NCI-H345 treated with DMSO at 0.1 percent for 48 hours (cell line): ENCODE measurements around the gene SAG.

ENCODE experiments used
- DNase-seq: peaks from one replicate; lab custom pipeline; 2025; ENCODE audit not compliant: unreplicated experiment; lab: John Stamatoyannopoulos, UW

Gene SAG

DNA sequence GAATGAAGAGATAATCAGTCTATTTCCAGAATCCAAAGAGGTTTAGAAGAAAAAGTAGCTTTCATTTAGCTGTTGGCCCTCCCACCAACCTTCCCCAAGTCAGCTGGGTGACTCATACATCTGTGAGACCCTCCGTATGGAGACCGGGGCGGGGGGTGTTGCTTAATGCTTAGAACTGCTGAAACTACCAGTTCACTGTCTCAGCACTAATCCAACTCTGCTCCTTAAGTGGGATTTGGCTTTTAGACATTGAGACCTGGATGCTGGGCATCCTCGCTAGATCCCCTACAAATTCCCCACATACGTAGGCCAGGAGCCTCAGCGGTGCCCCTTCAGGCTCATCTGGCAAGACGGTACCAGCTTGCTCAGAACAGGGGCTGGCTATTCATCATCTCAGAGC lies at the start of gene SAG:
Gene SAG, plus strand, starts transcription at position 252 of the 400 bp plus-strand sequence. CDS start 1,374 bp downstream, outside the sequence.
- no peak for DNase-seq

DNA sequence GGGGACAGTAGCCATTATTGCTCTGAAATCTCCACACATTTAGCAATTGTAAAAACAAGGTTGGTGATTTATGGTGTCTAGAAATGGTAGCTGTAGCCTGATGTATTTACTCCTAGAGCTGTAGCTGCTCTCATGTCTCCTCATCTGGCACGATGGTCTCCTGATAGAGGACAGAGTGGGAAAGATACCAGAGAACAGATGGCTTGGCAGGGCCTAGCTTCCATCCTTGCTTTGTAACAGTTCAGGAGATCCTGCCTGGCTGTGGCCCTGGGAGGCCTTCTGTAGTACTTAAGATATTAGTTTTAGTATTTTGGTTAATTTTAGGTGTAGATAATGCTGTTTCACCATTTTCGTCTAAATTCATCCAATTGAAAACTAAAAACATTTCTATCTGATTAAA lies 49.4 kb upstream of the SAG start:
- no peak for DNase-seq

DNA sequence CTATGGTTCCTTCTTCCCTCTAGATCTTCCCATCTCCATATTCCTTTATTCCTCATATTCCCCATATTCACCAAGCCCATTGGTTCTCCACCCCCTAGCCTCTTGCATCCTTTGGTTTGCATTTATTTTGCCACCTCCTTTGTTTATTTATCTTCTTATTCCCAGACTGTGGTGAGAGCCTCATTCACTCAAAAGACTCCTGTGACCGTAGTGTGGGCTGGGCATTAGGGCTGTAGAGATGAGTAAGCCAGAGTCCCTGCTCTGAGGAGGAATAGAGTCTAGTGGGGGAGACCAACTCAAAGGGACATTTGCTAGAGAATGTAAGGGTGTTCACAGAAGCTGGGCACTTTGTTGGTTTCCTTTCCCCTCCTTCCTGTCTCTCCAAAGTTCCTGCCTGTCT lies 47.9 kb upstream of the SAG start:
- DNase-seq: no peak

DNA sequence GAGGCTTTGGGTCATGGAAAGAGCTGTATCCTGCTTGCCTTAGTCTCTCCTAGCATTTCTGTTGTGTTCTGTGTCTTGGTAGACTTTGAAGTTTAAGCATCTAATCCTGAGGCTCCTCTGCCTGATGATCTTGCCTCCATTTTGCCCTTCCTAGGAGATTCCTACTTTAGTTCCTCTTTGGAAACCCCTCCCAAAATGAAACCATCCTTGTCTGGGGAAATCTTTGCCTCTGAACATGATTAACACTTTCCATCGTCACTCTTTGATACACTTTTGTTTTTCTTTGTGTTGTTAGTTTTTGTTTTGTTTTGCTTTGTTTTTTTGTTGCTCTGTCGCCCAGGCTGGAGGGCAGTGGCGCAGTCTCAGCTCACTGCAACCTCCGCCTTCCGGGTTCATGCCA lies 47.0 kb upstream of the SAG start:
- no peak for DNase-seq

DNA sequence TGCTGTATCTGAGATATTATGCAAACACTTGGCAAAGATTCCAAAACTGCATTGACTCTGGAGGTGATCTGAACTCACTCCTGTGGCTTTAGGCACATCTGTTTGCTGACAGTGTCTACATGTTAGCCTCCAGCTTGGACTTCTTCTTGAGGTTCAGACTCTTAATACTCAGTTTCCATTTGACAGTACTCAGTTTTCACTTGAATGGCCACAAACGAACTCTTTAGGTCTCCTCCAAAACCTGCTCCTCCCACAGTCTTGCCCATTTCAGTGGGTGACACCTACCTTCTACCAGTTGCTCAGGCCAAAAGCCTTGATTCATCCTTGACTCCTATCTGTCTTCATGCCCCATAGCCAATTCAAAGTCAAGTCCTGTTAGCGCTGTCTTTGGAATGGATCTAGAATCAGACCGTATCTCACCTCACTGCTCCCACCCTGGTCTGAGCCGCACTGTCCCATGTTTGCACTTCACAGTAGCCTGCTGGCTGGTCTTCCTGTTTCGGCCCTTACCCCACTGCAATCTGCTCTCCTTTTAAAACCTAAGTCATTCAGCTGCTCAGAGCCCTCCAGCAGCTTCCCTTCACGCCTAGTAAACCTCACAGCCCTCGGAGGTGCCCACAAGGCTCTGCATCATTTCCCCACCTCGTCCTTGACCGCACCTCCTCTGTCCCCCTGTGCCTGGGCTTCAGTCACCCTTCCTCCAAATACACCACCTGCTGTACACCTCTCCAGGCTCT lies 45.6 kb upstream of the SAG start:
- no peak for DNase-seq

DNA sequence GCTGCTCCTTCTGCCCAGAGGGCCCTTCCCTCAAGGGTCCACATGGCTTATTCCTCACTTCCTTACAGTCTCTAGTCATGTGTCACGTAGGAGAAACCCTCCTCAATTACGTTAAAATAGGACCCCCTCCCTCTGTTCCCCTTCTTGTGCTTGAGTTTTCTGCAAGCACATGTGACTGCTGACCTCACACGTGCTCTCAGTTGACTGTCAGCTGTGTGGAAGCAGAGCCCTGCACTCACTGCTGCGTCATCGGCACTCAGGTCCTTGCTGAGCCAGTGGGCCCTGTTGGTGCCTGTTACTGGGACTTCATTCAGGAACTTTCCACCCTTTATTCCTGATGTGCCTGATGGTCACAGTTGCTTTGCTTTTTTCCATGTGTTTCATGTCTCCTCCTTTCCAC lies 45.1 kb upstream of the SAG start:
- no peak for DNase-seq

DNA sequence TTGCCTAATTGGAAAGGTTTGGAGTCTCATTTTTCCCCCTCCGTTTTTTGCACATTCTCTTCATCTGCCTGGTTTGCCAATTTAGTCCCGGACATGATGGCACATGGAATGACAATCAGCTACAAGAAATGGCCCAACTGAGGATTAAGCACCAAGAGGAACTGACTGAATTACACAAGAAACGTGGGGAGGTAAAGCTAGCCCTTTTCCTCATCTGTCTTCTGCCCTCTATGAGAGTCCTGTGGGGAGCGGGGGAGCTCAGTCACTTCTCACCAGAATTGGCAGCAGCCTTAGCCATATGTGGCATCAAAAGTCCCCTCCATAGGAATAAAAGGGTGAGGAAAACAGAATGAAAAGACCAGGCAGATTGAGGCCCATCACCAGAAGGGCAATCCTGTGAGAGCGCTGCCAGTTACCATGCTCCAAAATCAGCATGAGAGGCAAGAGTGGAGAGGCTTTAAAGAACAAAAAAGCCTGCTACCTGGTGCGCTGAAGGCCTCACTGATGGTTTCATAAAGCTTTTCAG lies 44.5 kb upstream of the SAG start:
- no peak for DNase-seq

DNA sequence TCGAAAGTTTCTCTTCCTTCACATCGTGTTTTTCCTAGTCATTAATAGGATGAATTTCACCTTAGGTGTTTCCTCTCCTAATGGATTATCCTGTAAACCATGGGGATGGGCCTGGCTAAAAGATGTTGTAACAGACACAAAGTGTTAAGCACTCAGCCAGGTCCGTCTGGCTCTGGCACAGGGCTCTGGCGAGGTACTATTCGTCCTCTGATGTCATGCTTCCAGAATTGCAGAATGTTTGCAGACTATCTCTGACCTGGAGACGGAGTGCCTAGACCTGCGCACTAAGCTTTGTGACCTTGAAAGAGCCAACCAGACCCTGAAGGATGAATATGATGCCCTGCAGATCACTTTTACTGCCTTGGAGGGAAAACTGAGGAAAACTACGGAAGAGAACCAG lies 42.9 kb upstream of the SAG start:
- DNase-seq: no peak

DNA sequence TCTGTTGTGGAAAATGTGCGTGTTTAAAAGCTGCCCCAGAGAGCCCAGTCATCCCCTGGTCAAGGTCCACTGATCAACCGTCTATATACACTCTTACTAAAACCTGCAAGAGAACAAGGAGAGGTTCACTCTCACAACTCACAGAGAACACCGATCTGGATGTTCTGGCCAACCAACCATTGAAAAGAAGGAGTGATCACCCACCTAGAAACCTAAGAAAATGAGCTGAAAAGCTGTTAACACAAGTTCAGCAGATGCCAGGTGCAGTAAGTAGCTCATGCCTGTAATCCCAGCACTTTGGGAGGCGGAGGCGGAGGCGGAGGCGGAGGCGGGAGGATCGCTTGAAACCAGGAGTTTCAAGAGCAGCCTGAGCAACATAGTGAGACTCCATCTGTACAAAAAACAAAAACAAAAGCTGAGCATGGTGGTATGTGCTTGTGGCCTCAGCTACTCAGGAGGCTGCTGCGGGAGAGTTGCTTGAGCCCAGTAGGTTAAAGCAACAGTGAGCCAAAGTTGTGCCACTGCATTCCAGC lies 41.7 kb upstream of the SAG start:
- DNase-seq: no peak

DNA sequence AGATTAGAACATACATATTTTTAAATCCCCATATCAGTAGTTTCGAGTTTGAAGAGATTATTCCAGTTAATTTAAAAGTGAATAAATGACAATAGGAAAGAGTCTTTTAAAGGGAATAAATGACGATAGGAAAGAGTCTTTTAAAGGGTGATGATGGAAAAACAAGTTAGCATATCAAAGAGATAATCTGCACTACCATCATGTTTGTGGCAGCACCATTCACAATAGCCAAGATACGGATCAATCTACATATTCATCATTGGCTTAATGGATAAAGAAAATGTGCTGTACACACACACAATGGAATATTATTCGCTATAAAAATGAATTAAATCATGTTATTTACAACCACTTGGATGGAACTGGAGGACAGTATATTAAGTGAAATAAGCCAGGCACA lies 41.1 kb upstream of the SAG start:
- DNase-seq: no peak

DNA sequence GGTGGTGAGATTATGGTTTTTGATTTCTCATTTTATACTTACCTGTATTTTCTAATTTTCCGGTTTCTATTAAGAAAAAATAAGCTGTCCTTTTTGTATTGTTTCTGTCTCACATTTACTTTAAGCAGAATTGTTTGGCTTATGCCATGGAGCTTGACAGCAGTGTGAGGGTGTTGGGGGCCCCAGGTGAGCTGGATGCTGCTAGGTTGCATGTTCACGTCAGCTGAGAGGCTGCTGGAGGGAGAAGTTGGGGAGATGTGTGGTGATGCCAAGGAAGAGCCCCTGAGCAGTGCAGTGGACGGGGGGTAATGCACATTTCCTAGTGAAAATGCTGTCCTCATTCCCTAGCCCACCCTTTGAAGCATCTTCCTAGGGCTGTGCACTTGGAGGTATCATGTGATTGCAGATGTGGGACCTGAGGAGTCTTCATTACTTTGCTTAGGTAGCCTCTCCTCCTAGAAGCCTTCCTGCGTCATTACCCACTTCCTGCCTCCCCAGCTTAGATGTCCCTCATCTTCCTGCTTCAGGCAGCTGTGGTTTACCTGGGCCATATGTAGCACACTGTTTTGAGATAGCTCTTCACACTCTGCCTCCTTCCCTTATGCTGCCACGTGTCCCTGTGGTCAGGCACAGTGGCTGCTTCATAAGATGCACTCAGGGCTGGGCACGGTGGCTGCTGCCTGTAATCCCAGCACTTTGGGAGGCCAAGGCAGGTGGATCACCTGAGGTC lies 39.9 kb upstream of the SAG start:
- DNase-seq: no peak

DNA sequence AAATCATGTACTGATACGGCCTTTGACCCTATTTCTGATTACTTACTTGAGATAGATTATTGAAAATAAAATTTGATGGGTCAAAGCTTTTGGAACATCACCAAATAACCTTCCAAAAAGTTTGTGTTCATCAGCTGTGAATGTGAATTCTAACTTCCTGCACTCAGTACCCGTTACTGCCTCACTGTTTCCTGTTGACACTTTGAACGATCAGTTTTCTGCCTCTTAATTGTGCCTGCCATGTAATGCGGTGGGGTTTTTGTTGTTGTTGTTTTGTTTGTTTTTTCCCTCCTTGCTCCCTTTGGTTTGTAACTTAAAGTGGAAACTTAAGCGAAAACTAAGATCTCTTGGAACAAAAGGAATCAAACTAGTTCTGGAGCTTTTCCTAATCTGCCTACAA lies 37.2 kb upstream of the SAG start:
- no peak for DNase-seq

DNA sequence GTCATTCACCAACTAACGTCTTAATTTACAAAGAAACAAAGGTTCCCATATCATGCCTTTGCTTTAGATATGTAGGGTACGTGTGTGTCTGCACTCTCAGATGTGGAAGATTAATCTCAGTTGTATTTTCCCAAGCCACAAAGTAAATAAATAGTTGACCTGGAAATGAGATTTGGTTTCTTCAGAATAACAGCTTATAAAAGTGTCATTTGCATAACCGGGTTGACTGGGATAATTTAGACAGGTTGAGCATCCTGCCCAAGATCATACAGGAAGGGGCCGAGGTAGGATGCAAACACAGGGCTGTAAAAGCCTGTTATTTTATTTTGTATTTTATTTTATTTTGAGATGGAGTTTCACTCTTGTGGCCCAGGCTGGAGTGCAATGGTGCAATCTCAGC lies 36.7 kb upstream of the SAG start:
- no peak for DNase-seq

DNA sequence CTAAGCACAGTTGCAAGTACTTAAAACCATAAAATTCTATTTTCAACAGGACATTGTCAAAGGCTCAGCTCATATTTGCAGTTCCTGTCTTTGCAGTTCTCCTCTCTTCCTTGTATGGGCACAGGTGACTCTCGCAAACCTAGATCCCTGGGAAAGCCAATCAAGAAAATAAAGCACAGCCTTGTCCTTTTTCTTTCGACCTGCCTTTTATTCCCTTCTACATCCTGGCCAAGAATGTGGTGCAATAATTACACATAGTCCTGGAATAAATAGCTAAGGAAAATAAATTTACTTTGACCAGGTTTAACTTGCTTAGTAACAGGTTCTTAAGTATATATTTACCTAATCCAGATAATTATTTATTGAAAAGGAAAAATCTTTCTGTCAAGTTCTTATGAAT lies 35.9 kb upstream of the SAG start:
- no peak for DNase-seq

DNA sequence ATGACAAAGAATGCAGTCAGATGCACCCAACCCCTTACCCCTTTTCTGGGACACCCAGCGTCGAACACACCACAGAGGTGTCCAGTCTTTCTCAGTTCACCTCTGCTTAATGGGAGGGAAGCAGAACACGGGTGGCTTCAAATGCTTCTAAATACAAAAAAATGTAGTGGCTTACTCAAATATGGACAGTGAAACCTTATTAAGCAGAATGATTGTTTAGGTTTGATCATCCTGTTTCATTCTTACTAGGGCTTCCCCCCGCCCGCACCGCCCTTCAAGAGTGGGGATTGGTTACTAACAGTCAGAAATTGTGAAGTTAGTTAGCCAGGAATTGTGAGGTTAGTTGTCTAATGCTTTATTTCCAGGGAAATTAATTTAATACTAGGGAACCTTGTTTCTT lies 34.5 kb upstream of the SAG start:
- no peak for DNase-seq

DNA sequence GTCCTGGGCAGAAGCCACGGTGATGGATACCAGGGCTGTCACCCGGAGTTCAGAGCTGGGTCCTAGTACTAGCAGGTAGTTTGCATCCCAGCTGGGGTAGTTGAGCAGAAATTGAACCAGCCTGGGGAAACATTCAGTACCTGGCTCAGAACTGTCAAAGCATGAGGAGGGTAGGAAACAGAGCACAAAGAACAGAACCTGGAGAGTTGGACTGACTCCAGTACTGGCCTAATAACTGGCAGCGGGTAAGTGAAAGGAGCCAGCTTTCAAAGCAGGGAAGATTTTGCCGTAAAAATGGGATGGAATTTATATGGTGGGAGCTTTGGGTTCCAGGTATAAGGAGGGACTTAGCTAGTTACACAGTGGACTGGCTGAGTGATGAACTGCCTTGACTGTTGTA lies 32.4 kb upstream of the SAG start:
- no peak for DNase-seq

DNA sequence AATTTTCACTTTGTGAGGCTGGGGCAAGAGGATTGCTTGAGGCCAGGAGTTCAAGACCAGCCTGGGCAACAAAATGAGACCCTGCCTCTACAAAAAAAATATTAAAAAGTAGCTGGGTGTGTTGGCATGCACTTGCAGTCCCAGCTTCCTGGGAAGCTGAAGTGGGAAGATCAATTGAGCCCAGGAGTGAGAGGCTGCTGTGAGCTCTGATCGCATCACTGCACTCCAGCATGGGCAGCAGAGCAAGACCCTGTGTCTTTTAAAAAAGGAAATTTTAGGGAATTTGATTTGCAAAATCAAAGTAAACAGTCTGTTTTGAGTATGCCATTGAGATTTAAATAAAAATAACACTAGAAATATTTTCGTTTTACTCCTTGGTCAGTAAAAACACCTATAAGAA lies 28.7 kb upstream of the SAG start:
- no peak for DNase-seq

DNA sequence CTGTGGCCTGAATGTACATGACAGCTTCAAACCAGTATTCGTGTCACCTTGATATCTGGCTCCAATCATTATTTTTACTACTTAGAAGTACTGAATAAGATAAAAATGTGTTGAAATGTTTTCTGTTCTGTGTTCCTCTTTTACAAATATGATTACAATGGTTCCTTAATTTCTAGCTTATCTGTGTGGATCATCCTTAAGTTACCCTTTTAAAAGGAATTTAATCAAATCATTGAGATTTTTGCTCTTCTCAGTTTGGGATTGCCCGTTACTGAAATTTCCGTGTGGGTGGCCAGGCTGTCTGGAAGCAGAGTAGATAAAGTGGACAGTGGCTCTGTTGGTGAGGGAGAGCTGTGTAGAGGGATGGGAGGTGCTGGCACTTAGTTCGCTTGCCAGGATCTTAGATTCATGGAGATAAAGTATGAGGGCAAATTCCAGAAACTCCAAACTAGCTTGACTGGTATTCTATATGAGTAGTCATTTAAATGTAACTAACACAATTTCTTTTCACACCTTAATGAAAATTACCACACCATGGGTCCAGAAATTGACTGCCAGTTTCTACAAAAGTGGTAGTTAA lies 27.4 kb upstream of the SAG start:
- DNase-seq: no peak

DNA sequence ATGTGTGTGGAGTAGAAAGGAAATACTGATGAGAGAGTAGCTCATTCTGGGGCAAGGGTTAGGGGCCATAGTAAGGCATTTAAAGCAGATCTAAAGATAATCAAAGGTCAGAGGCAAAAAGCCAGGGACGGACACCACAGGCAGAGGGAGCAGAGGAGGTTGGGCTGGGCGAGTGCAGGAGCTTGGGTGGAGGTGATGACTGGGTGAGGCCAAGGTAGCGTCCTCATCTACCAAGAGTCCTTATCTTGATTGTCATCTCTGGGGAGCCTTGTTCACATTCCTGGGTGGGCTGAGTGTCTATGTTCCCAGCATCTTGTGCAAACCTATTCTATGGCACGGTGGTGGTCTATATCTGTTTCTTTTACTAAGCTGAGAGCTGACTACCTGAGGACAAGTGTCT lies 26.1 kb upstream of the SAG start:
- no peak for DNase-seq

DNA sequence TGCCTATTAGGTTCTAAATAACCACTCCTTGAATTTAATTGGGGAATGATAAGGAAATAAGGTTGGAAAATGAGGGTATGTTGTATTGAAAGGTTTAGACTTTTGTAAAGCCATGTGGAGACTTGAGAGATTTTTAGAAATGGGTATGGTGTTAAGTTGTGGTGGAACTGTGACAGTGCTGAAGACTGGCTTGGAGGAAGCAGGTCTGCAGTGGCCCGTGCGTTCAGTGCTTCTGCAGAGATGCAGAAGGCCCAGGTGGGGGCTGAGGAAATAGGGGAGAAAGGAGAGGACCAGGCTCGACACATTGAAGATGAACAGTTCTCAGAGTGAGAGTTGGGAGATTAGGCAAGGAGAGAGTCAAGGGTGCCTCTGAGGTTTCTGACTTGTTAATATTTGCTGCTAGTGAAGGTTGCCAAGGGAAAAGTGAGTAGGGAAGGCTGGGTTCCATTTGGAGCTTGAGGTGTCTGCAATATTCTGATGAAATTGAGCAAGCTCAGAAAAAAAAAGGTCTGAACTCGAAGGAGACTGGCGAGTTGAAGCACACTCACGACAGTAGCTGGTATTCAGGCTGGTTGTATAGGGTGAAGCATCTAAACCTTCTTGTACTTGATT lies 25.5 kb upstream of the SAG start:
- DNase-seq: no peak

DNA sequence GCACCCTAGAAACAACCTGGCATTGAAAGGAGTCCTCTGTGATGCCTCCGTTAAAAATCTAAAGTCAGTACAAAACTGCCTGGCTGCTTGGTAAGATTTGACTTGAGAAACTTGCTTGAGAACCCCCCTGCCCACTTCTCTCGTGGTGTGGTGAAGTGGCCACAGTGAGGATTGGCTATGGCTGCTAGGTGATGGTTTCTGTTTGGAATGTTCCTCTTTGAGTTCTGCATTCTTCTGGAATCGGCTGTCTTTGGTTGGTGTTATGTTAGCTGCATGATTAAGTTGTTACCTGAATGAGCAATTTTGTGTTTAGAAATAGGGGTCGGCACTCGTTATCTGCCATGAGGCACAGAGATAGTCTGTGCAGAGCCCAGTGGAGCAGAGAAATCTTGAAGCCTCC lies 21.7 kb upstream of the SAG start:
- DNase-seq: no peak

DNA sequence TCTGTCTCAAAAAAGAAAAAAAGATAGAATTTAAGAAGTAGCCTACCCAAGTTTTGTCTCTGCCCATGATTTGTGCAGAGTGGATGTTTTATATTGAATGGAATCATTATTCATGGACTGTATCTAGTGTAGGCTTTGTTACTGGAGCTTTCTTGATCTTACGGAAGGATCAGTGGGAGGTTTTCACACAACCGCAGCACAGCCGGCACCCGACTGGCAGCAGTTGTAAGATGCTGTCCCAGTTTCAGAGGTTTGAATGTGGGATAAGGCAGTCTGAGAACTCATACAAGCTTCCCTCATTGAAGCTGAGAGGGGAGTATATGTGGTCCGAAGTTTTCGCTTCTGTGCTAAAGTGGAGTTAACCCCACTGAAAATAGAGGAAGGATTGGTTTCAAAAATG lies 19.7 kb upstream of the SAG start:
- DNase-seq: no peak
